ENCODE results near the gene SFXN4.

SFXN4 gene

DNA sequence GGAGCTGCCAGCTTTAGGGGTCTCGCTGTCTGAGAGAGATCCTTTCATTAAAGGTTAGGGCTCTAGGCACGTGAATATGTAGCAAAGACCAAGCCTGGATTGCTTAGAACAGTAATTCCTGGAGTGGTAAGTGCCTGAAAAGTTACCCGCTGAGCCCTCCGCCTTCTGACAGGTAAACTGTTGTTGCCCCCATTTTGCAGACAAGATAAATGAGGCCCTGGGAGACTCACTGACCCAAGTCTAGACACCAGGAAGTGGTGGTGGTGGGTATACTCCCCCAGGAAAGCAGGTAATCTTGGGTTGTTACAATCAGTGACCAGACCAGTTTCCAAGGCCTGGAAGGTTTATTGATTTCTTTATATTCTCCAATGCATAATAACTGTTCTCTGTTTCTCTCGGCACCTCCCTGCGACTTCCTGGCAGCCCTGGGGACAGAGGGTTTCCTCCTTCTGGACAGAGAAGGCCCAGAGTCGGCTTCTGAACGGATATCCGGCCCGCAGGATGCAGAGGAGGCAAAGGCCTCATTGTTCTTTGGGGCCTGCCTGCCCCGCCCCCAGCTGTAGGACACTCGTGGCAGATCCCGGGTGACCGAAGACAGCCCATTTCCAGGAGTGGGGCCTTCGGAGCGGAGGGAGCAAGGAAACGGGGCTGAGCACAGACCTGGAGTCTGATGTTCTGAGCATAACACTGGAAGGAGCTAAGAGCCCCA lies 40.5 kb upstream of the SFXN4 start:
- Histone ChIP-seq H3K27me3 (no peaks in the 10 kb centered on the region), H3K4me1 (peaks cover 0 to 25% (median 14%) of the 10 kb centered on the region in 4 donors), H3K9me3 (no peaks in the 10 kb centered on the region), H3K36me3 (no peaks in the 10 kb centered on the region), H3K27ac (peak overlapping the region; percentile 87 to 90), H3K4me3 (peak overlapping the region; percentile 87 to 97)
- TF ChIP-seq, protein P1, sequence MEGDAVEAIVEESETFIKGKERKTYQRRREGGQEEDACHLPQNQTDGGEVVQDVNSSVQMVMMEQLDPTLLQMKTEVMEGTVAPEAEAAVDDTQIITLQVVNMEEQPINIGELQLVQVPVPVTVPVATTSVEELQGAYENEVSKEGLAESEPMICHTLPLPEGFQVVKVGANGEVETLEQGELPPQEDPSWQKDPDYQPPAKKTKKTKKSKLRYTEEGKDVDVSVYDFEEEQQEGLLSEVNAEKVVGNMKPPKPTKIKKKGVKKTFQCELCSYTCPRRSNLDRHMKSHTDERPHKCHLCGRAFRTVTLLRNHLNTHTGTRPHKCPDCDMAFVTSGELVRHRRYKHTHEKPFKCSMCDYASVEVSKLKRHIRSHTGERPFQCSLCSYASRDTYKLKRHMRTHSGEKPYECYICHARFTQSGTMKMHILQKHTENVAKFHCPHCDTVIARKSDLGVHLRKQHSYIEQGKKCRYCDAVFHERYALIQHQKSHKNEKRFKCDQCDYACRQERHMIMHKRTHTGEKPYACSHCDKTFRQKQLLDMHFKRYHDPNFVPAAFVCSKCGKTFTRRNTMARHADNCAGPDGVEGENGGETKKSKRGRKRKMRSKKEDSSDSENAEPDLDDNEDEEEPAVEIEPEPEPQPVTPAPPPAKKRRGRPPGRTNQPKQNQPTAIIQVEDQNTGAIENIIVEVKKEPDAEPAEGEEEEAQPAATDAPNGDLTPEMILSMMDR (IDR thresholded peaks at IDR 0.05) = no peak
- intact Hi-C loops (cut with DNase I; ENCODE audit: low total_unique reads) = loop anchor here (5.0 to 10.0 kb wide), 3 partner anchors 111 to 209 kb away; no protein-coding TSS in a partner anchor
- DNase-seq = peak; percentile 66 to 83

DNA sequence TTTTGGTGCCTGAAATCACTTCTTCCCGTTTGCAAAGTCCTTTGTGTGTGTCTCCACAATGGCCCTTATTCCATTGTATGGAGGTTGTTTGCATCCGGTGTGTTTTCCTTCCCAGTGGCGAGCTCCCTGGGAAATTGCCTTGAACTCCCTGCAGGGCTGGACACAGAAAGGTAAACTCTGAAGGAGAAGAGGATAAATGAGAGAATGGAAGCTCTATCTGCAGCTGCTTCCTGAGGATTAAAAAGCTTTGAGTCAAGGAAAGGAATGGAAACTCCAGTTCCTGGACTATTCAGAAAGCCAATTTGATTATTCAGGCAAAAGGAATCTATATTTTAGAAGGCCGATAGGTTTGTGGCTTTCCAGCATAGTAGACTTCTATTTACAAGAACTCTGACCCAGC lies 37.5 kb upstream of the SFXN4 start:
- no peaks in the 10 kb centered on the region for H3K36me3 ChIP-seq
- H3K9me3 ChIP-seq = no peaks in the 10 kb centered on the region
- TF ChIP-seq, protein P1 (IDR thresholded peaks at IDR 0.05) = no peak
- H3K27me3 ChIP-seq = peaks cover 0 to 3% of the 10 kb centered on the region in 2 donors
- peaks cover 0 to 15% (median 11%) of the 10 kb centered on the region in 4 donors for H3K4me1 ChIP-seq
- no peak overlapping the region for H3K27ac ChIP-seq
- H3K4me3 ChIP-seq = no peak overlapping the region
- intact Hi-C loops (cut with DNase I; ENCODE audit: low total_unique reads) = loop anchor here (10.0 kb wide), 1 partner anchor 212 kb away; no protein-coding TSS in a partner anchor
- no peak for DNase-seq

GRCh38 chr10:119201233-119201632 lies 35.7 kb upstream of the SFXN4 start:
- Histone ChIP-seq H3K36me3 (no peaks in the 10 kb centered on the region), H3K9me3 (no peaks in the 10 kb centered on the region), H3K27ac (no peak overlapping the region), H3K4me1 (peaks cover 0 to 12% (median 8%) of the 10 kb centered on the region in 4 donors), H3K27me3 (peaks cover 0 to 3% of the 10 kb centered on the region in 2 donors), H3K4me3 (no peak overlapping the region)
- TF ChIP-seq, protein P1 (IDR thresholded peaks at IDR 0.05) = no peak
- intact Hi-C loops (cut with DNase I; ENCODE audit: low total_unique reads) = loop anchor here (2.0 to 10.0 kb wide), 2 partner anchors 214 to 244 kb away; no protein-coding TSS in a partner anchor
- no peak for DNase-seq

GRCh38 chr10:119199231-119199992 lies 33.9 kb upstream of the SFXN4 start:
- Histone ChIP-seq H3K27ac (no peak overlapping the region), H3K27me3 (peaks cover 0 to 3% of the 10 kb centered on the region in 2 donors), H3K9me3 (no peaks in the 10 kb centered on the region), H3K4me3 (no peak overlapping the region), H3K4me1 (peaks cover 0 to 5% (median 2%) of the 10 kb centered on the region in 4 donors), H3K36me3 (no peaks in the 10 kb centered on the region)
- DNase-seq = peak; percentile 54 to 71
- TF ChIP-seq, protein P1 (IDR thresholded peaks at IDR 0.05) = peak; percentile 73 to 85
- intact Hi-C loops (cut with DNase I; ENCODE audit: low total_unique reads) = loop anchor here (10.0 kb wide), 1 partner anchor 375 kb away; no protein-coding TSS in a partner anchor

- peak in 1 of 2 donors; percentile 44 for DNase-seq
- Histone ChIP-seq H3K36me3 (no peaks in the 10 kb centered on the region), H3K4me1 (peaks cover 0 to 5% (median 2%) of the 10 kb centered on the region in 4 donors), H3K27me3 (peaks cover 0 to 3% of the 10 kb centered on the region in 2 donors), H3K27ac (no peak overlapping the region), H3K4me3 (no peak overlapping the region), H3K9me3 (no peaks in the 10 kb centered on the region)
- intact Hi-C loops (cut with DNase I; ENCODE audit: low total_unique reads) = loop anchor here (10.0 kb wide), 1 partner anchor 376 kb away; no protein-coding TSS in a partner anchor
- TF ChIP-seq, protein P1 (IDR thresholded peaks at IDR 0.05) = no peak
Measured at GRCh38 chr10:119198438-119198837, 32.9 kb upstream of the SFXN4 start.

Measured in tibial artery (tissue), 4 donors.